ENCODE results near the gene PFKFB1.
"Not testable (repeated sequence)": the region's sequence is repeated elsewhere in the genome, so short reads cannot be mapped to it uniquely, and the experiment has no call there.

Gene PFKFB1

DNA sequence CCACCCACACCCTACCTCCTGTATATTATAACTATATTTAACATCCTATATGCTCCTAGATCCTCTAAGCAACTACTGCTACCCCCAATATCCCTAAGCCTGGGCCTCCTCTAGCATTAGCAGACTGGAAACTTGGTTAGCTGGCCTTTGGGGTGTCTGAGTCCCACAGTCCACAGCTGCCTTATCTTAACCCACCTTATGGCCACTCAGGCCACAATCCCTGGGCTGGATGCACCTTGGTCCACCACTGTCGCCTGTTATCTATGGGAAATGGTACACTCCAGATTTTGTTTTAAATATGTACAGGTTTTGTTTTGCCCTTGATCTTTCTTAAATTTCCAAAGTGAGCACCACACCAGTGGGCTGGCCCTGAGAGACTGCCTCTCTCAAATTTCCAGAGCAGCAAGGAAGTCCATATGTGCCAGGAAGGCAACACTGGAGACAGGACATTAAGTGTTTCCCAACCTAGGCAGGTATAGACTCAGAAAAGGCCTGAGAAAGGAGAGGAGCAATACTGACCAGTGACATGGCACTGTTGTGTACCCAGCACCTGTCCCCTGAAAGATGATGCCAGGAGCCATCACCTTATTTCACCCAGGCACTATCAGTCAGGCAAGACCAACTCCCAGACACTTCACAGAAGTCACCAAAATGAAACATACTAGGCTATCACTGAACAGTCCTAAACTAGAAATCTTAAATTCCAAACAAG, 921 bp downstream of the PFKFB1 start:
- no peak for DNase-seq (ENCODE audit: low spot score)

GRCh38 chrX:54991706-54992105, 2.3 kb downstream of the PFKFB1 start:
- DNase-seq (ENCODE audit: low spot score), result no peak

DNA sequence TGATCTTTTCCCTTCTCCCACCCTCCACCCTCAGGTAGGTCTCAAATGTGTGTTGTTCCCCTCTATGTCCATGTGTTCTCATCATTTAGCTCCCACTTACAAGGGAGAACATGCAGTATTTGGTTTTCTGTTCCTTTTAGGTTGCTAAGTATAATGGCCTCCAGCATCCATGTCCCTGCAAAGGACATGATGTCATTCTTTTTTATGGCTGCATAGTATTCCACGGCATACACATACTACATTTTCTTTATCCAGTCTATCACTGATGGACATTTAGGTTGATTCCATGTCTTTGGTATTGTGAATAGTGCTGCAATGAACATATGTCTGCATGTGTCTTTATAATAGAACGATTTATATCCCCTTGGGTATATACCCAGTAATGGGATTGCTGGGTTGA, 10.7 kb downstream of the PFKFB1 start:
- DNase-seq (ENCODE audit: low spot score), result not testable (repeated sequence)

DNA sequence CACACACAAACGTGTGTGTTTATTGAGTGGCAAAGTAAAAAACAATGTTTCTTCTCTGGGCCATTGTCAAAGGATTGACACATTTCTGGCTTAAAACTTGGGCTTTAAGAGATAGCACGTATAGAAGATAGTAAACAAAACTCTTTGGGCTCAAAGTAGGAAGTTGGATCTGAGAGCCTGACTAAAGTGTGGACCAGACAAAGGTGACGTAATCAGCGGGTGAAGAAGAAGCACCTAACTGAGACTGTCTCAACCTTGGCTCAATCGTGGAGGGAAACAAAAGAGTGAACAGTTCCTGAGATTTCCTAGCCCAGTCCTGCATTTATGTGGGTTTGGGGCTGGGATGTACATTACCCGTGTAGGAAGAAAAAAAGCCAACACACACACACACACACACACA, 13.7 kb downstream of the PFKFB1 start:
- no peak for DNase-seq (ENCODE audit: low spot score)

GRCh38 chrX:54979432-54979831, 14.6 kb downstream of the PFKFB1 start:
- no peak for DNase-seq (ENCODE audit: low spot score)

- no peak for DNase-seq (ENCODE audit: low spot score)
Measured at GRCh38 chrX:54978448-54978847, 15.5 kb downstream of the PFKFB1 start.

GRCh38 chrX:54977387-54977786, 16.6 kb downstream of the PFKFB1 start:
- DNase-seq (ENCODE audit: low spot score), result no peak

DNA sequence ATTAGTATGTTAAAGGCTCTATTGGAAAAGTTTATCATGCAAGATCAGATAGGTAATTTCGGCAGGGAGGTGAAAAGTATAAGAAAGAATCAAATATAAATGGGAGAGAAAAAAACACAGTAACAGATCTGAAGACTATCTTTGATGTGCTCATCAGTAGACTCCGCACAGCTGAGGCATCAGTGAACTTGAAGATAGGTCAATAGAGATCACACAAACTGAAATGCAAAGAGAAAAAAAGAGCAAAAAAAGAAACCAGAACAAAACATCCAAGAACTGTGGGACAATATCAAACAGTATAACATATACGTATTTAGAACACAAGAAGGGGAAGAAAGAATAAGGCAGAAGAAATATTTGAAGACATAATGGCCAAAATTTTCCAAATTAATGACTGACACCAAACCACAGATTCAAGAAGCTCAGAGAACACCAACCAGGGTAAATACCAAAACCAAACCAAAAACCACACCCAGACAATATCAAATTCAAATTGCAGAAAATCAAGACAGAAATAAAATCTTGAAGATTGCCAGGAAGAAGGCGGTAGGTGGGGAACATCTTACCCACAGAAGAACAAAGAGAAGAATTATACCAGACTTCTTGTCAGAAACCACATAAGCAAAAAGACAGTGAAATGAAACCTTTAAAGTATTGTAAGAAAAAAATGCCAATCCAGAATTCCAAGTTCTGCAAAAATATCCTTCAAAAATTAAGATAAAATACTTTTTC, 29.1 kb downstream of the PFKFB1 start:
- no peak for DNase-seq (ENCODE audit: low spot score)

- DNase-seq (ENCODE audit: low spot score), result no peak
Measured at GRCh38 chrX:54961750-54962149, 32.2 kb downstream of the PFKFB1 start.

DNA sequence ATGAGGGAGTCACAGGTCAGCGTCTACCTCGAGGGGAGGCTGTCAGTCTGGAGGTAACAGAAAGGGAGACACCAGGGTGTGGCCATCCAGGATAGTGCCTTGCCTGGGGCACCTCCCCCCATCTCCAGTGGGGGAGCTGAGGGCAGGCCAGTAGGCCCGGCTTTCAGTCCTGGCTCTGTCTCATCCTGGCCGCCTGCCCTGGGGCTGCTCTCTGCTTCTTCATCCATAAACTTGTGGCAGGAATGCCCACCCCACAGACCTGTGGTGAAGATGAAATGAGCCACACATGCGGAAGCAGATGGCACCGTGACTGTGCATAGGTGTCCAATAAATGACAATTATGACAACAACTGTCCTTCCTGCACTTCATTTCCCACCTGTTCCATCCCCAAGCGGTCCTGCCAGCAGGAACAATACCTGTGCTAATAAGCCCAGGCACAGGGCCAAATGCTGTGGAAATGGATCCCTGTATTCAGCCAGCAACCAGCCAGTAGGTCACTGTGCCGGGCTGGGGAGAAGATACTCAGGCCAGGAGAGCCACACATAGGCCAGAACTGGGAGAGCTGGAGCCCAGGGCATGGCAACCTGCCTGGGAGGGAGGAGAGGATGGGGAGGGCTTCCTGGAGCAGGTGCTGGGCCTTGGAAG, 43.1 kb downstream of the PFKFB1 start:
- DNase-seq (ENCODE audit: low spot score), result no peak

DNA sequence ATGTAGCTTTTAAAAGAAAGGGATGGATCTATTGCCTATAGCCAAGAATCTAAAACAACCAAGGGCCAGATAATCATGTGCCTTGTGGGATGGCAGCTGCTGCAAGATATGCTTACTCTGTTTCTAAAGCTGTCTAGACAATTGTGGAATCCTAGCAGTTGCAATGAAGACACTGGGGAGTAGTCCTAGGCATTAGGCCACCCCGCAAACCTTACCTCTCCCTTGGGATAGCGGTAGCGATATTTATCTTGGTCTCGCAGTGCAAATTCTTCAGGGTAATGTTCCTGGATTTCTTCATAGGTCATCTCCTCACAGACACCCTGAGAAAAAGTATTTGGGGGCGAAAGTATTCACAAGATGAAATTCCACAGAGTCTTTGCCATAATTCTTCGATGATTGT, 48.8 kb downstream of the PFKFB1 start:
- no peak for DNase-seq (ENCODE audit: low spot score)

GRCh38 chrX:54944816-54945215, 49.2 kb downstream of the PFKFB1 start:
- DNase-seq (ENCODE audit: low spot score), result no peak

DNA sequence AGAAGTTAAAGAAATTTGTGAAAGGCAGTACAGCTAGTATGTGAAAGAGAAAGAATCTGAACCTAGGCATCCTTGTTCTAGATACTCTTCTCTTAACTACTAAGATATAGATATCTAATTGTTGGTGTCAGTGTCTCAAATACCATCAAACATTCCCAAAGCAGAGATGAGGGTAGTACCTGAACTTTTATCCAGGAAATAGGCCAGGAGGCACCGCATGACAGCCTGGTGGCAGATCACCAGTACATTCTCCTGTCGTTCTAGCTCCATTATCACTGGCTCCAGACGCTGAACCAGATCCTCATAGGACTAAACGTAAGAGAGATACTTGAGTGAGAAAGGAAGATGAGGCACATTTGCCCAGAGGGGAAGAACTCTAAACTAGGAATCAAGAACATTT, 56.6 kb downstream of the PFKFB1 start:
- no peak for DNase-seq (ENCODE audit: low spot score)

DNA sequence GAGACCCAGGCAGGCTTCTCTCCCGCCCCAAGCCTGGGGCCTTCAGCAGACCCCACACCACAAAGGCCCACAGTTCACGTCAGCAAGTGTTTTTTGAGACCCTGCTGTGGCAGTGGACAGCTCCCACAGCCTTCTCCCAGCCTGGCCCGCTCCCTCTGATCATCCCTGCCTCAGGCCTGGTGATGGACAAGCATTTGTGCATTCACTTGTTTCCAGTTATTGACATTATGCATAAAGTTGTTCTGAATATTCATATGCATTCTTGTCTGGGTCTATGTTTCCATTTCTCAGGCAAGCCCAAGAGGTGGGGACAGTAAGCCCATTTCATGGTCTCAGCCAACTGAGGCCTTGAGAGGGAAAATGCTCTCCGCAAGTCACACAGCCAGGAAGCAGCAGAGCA, 58.7 kb downstream of the PFKFB1 start:
- DNase-seq (ENCODE audit: low spot score), result no peak

DNA sequence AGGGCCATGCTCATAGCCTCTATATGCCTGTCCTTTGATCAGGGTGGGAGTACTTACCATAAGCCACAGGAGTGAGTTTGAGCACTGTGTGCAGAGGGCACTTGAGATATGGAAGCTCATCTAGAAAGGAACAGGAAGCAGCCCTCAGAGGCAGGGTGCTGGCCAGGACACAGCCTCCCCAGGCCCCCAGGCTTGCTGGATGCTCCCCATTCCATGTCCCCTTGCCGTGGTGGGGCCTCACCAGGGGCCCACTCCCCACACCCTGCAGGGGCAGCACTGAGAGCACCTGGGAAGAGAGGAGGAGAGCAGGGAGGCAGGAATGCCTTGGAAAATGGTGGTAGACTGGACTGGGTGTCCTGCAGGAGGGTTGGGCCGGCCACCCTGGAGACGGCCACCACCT, 59.1 kb downstream of the PFKFB1 start:
- no peak for DNase-seq (ENCODE audit: low spot score)

DNA sequence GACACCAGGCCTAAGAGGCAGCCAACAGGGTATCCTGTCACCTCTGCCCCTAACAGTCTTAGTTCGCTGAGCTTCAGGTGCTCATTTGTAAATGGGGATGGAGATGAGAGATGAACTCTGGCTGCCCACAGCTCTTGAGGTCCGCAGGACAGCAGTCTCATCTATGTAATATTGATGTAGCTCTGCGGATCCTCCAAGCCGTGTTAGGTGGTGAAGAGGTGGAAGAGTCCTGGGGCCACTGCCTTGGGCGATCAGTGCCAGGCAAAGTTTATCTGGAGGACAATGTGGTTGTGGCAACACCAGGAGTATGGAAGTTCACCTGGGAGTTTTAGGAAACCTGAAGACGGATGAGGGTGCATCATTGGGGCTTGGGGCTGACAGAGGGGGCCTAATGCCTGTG, 59.9 kb downstream of the PFKFB1 start:
- no peak for DNase-seq (ENCODE audit: low spot score)

GRCh38 chrX:54933150-54933826, 60.7 kb downstream of the PFKFB1 start:
- DNase-seq (ENCODE audit: low spot score), result no peak

- DNase-seq (ENCODE audit: low spot score), result no peak
Measured at GRCh38 chrX:54931107-54931506, 62.9 kb downstream of the PFKFB1 start.

DNA sequence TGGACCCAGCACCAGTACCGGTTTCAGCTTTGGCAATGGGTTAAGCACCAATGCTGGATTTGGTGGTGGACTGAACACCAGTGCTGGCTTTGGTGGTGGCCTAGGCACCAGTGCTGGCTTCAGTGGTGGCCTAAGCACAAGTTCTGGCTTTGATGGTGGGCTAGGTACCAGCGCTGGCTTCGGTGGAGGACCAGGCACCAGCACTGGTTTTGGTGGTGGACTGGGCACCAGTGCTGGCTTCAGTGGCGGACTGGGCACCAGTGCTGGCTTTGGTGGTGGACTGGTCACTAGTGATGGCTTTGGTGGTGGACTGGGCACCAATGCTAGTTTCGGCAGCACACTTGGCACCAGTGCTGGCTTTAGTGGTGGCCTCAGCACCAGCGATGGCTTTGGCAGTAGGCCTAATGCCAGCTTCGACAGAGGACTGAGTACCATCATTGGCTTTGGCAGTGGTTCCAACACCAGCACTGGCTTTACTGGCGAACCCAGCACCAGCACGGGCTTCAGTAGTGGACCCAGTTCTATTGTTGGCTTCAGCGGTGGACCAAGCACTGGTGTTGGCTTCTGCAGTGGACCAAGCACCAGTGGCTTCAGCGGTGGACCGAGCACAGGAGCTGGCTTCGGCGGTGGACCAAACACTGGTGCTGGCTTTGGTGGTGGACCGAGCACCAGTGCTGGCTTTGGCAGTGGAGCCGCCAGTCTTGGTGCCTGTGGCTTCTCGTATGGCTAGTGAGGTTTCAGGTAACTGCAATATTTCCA, 63.5 kb downstream of the PFKFB1 start:
- DNase-seq (ENCODE audit: low spot score), result no peak

DNA sequence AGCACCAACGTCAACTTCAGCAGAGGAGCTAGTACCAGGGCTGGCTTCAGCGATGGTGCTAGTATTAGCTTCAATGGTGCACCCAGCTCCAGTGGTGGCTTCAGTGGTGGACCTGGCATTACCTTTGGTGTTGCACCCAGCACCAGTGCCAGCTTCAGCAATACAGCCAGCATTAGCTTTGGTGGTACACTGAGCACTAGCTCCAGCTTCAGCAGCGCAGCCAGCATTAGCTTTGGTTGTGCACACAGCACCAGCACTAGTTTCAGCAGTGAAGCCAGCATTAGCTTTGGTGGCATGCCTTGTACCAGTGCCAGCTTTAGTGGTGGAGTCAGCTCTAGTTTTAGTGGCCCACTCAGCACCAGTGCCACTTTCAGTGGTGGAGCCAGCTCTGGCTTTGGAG, 65.1 kb downstream of the PFKFB1 start:
- no peak for DNase-seq (ENCODE audit: low spot score)

DNA sequence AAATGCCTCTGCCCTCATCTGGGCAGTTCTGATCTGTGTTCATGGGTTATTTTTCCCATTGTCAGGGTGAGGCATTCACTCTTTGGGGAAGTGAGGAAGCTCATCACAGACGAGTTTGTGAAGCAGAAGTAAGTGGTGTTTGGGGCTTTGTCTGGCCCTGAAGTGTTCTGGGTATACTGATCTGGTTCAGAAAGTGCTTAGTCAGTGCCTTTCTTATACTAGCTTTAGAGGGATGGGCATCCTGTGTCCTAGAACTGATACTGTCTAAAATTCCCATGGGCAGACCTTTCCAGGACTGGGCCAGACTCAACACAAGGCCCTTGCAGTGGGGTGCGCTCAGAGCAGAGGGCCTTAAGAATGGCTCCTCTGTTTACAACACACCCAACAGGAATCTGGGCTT, 67.0 kb downstream of the PFKFB1 start:
- no peak for DNase-seq (ENCODE audit: low spot score)

GRCh38 chrX:54923376-54923775, 70.6 kb downstream of the PFKFB1 start:
- no peak for DNase-seq (ENCODE audit: low spot score)

Data from activated CD4-positive, alpha-beta T cell treated with anti-CD3 and anti-CD28 coated beads, Interleukin-2, Interleukin-4, amounts not matched to agents 100 ng/mL and 50 ng/mL, durations not matched to agents 16 hours and 8 hours (primary cell).